ENCODE data around the gene GALNT9. TPM values are rescaled to one million over a fixed set of nuclear protein-coding genes. Genes with fewer than 3 reads are reported as not detected.

The GALNT9 gene
- total RNA-seq, 4 donors from 2014 or later, result 0.13 TPM; not detected in 3

DNA sequence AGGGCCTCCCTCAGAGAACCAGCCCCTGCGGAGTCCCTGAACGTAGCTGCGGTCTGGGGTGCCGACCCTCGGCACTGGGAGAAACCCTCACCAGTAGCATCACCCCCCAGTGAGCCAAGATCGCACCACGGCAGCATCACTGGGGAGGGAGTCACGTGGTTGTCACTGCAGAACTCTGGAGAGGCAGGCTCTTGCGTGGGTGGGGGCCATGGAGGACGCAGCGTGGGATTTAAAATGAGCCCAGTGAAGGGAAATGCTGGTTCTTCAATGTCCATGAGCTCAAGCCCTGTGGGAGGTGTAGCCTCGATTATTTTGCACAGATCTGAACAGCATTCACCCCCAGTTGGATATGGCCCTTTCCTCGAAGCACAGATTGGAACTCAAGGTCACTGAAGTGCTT lies 3.9 kb upstream of the GALNT9 start:
- intact Hi-C loops (cut with DNase I; ENCODE audit: low total_unique reads), result no loop called here

DNA sequence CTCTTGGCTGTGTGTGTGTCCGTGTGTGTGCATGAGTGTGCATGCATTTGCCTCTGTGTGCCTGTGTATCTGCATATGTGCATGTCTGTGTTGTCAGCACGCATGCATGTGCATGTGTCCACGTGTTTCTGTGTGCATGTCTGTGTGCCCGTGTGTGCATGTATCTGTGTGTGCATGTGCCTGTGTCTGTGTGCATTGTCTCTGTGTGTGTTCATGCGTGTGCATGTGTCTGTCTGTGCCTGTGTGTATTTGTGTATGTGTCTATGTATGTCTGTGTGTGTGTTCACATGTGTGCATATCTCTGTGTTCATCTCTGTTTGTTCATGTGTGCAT lies 1.1 kb upstream of the GALNT9 start:
- no peak for TF ChIP-seq POLR2A (IDR thresholded peaks at IDR 0.05)
- TF ChIP-seq, protein P1, sequence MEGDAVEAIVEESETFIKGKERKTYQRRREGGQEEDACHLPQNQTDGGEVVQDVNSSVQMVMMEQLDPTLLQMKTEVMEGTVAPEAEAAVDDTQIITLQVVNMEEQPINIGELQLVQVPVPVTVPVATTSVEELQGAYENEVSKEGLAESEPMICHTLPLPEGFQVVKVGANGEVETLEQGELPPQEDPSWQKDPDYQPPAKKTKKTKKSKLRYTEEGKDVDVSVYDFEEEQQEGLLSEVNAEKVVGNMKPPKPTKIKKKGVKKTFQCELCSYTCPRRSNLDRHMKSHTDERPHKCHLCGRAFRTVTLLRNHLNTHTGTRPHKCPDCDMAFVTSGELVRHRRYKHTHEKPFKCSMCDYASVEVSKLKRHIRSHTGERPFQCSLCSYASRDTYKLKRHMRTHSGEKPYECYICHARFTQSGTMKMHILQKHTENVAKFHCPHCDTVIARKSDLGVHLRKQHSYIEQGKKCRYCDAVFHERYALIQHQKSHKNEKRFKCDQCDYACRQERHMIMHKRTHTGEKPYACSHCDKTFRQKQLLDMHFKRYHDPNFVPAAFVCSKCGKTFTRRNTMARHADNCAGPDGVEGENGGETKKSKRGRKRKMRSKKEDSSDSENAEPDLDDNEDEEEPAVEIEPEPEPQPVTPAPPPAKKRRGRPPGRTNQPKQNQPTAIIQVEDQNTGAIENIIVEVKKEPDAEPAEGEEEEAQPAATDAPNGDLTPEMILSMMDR (IDR thresholded peaks at IDR 0.05), result no peak
- DNase-seq (ENCODE audit: low spot score in 2 of 2), result no peak
- 90 to 92% methylated on average over 3 to 5 of the region's 5 CpGs for WGBS, 2 donors
- no peak overlapping the region for H3K4me3 ChIP-seq (ENCODE audit: low read depth, poor library complexity, severe bottlenecking)
- intact Hi-C loops (cut with DNase I; ENCODE audit: low total_unique reads), result no loop called here

More for the DNA sequence above, 3.9 kb upstream of the GALNT9 start:
- no peak for DNase-seq (ENCODE audit: low spot score in 2 of 2)
- 87 to 94% methylated on average over 10 to 13 of the region's 13 CpGs for WGBS, 2 donors
- no peak overlapping the region for H3K4me3 ChIP-seq (ENCODE audit: low read depth, poor library complexity, severe bottlenecking)
- TF ChIP-seq, protein P1 (IDR thresholded peaks at IDR 0.05), result no peak
- TF ChIP-seq POLR2A (IDR thresholded peaks at IDR 0.05), result no peak

DNA sequence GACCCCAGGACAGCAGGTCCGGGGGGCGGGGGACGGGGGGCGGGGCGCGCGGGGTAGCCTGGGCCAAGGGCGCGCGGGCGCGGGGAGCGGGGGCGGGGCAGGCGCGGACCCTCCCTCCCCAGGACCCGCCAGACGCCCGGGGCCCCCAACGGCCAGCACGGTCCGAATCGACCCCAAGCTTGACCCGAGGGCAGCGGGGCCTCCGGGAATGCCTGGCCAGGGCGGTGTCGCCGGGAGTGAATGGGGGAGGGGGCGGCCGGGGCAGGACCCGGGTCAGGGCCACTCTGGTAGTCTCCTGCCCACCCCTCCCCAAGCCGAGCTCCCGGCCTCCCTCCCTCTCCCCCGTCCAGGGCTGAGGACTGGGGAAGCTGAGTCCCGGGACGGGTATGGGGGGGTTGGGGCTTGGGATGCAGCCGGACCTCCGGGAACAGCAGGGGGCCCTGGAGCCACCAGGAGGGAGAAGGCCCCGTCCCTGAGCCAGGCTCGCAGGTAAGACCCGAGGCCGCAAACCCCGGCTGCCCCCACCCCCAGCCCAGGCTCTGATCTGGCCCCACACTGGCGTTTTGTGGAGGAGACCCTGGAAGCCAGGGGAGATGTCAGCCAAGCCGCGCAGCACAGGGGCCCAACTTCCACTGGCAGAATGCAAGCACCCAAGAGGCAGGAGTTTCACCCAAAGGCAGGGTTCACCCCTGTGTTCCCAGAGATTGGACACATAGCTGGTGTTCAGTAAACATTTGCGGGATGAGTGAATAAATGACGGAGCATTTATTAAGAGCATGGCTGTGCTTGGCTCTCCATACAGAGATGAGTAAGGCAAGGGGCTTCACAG lies 545 bp upstream of the GALNT9 start:
- no peak overlapping the region for H3K4me3 ChIP-seq (ENCODE audit: low read depth, poor library complexity, severe bottlenecking)
- WGBS, 2 donors, result 45 to 59% methylated on average over 4 to 6 of the region's 49 CpGs
- TF ChIP-seq POLR2A (IDR thresholded peaks at IDR 0.05), result no peak
- TF ChIP-seq, protein P1 (IDR thresholded peaks at IDR 0.05), result no peak
- intact Hi-C loops (cut with DNase I; ENCODE audit: low total_unique reads), result no loop called here
- no peak for DNase-seq (ENCODE audit: low spot score in 2 of 2)

DNA sequence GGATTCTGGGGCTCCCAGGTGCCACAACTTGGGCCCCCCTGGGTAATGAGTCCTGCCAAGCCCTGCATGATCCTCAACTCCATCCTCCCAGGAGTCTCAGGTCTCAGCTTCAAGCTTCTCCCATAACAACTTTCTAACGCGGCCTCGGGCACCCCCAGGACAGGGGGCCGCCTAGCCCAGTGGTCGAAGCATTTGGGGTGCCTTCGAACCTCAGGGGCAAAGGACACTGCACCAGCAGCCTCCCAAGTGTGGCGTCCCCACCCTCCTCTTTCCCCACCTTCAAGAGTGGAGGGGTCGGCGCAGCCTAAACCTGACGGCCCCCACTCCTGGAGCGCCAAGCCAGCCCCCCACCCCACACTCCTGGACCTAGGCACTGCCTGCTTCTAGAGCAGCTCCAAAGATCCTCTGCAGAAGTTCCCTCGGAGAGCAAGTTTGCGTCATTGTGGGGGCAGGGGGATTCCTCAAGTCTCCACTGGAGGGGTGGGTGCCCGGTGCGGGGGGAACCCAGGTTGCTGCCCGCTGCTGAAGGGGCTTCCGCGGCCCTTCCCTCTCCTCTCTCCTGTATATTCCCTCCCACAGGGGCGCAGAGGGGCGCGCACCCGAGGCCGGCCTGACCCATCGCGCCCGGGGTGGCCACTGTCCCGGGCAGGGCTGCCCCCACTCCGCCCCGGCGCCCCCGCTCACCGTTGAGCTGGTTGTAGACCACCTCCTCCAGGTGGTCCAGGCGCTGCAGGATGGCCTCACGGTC lies 933 bp downstream of the GALNT9 start:
- TF ChIP-seq POLR2A (IDR thresholded peaks at IDR 0.05), result no peak
- TF ChIP-seq, protein P1 (IDR thresholded peaks at IDR 0.05), result no peak
- DNase-seq (ENCODE audit: low spot score in 2 of 2), result no peak
- intact Hi-C loops (cut with DNase I; ENCODE audit: low total_unique reads), result no loop called here
- H3K4me3 ChIP-seq (ENCODE audit: low read depth, poor library complexity, severe bottlenecking), result no peak overlapping the region
- WGBS, 2 donors, result 44 to 58% methylated on average over 22 to 34 of the region's 34 CpGs

DNA sequence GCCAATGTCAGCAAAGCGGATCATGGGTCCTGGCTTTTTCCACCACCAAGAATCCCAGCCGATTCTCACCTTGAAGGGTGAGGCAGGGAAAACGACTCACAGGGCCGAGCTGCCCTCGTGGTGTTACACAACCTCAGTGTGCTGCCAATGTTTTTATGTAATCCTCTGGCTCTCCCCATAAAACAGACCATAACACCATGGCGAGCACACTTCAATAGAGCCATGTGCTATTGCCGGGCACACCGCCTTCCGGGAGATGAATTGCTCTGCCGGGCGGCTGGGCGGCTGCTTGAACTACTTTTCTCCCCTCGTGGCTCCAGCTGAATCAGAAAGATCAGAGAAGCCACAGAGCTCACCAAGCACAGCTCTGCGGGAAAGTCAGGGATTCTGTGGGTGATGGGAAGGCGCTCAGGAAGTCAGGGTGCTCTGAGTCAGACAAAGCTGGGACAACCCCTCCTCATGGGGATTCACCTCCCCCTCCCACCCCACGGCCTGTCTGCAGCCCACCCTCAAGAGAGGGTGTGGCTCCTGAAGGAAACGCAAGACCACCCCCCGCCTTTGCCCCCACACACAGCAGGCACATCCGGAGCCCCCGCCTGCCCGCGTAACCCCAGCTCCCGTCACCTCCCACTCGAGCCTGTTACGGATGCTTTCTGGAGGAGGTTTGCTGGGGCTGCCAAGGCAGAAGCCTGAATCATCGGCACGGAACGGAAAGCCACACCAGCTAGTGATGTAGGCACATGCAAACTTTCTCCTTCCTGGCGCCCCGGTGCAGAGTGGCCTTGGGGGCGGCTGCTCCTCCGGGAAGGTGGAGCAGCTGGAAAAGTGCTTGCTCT lies 1.8 kb downstream of the GALNT9 start:
- intact Hi-C loops (cut with DNase I; ENCODE audit: low total_unique reads), result no loop called here
- peak in 1 of 2 donors; percentile 36 for DNase-seq (ENCODE audit: low spot score in 2 of 2)
- TF ChIP-seq, protein P1 (IDR thresholded peaks at IDR 0.05), result no peak
- TF ChIP-seq POLR2A (IDR thresholded peaks at IDR 0.05), result no peak
- H3K4me3 ChIP-seq (ENCODE audit: low read depth, poor library complexity, severe bottlenecking), result no peak overlapping the region
- WGBS, 2 donors, result 6 to 9% methylated on average over 18 to 31 of the region's 32 CpGs

Measured in lower leg skin (tissue), 4 donors.